Fibroblast of skin of right quadriceps (primary cell): ENCODE results near the gene AARS1.
"Not testable (repeated sequence)": the region's sequence is repeated elsewhere in the genome, so short reads cannot be mapped to it uniquely, and the experiment has no call there.

Experiments used
- DNase-seq: peaks from one replicate; pipeline ENCODE4 v3.0.0-alpha.2; 2013

The AARS1 gene

GRCh38 chr16:70270176-70270575 is 19.1 kb downstream of the AARS1 start:
- DNase-seq: no peak

- DNase-seq: no peak
Observed at GRCh38 chr16:70269471-70269870, 19.8 kb downstream of the AARS1 start.

- not testable (repeated sequence) for DNase-seq
Observed at GRCh38 chr16:70267922-70268321, 21.4 kb downstream of the AARS1 start.

- DNase-seq: peak; percentile 31
Observed at GRCh38 chr16:70267516-70267915, 21.8 kb downstream of the AARS1 start.

GRCh38 chr16:70259903-70260302 is 29.4 kb downstream of the AARS1 start:
- DNase-seq: not testable (repeated sequence)

GRCh38 chr16:70258946-70259345 is 30.4 kb downstream of the AARS1 start:
- no peak for DNase-seq

- DNase-seq: no peak
Observed at GRCh38 chr16:70258065-70258464, 31.2 kb downstream of the AARS1 start.

- no peak for DNase-seq
Observed at GRCh38 chr16:70257391-70257790, 31.9 kb downstream of the AARS1 start.

GRCh38 chr16:70255574-70255973 is 33.7 kb downstream of the AARS1 start:
- no peak for DNase-seq

GRCh38 chr16:70254965-70255286 is 34.4 kb downstream of the AARS1 start:
- DNase-seq: no peak

GRCh38 chr16:70254180-70254964 is 34.9 kb downstream of the AARS1 start:
- no peak for DNase-seq

- DNase-seq: peak; percentile 31
Observed at GRCh38 chr16:70253291-70254106, 35.8 kb downstream of the AARS1 start.

- no peak for DNase-seq
Observed at GRCh38 chr16:70252355-70252988, 36.8 kb downstream of the AARS1 start.

GRCh38 chr16:70251629-70252354 is 37.5 kb downstream of the AARS1 start, which contains the start of gene EXOSC6:
TSS of gene EXOSC6 (minus strand) at chr16:70251940. CDS start at chr16:70251900, 40 bp downstream.
- peak; percentile 93 for DNase-seq

- peak; percentile 18 for DNase-seq
Observed at GRCh38 chr16:70250748-70251628, 38.3 kb downstream of the AARS1 start.

GRCh38 chr16:70249697-70250096 is 39.6 kb downstream of the AARS1 start:
- DNase-seq: not testable (repeated sequence)

GRCh38 chr16:70238773-70239172 is 50.5 kb downstream of the AARS1 start:
- DNase-seq: not testable (repeated sequence)

- not testable (repeated sequence) for DNase-seq
Observed at GRCh38 chr16:70231831-70232230, 57.5 kb downstream of the AARS1 start.

GRCh38 chr16:70226024-70226423 is 63.3 kb downstream of the AARS1 start:
- not testable (repeated sequence) for DNase-seq

- not testable (repeated sequence) for DNase-seq
Observed at GRCh38 chr16:70225430-70225829, 63.9 kb downstream of the AARS1 start.

- DNase-seq: not testable (repeated sequence)
Observed at GRCh38 chr16:70224645-70225044, 64.7 kb downstream of the AARS1 start.
